ELR (cell line): ENCODE measurements around the gene WDFY4.
"Not testable (repeated sequence)": the region's sequence is repeated elsewhere in the genome, so short reads cannot be mapped to it uniquely, and the experiment has no call there.

Source experiments
- DNase-seq: peaks from one replicate; pipeline ENCODE4 v3.0.0-alpha.2; 2015; ENCODE audit warnings: low read depth

Gene WDFY4

GRCh38 chr10:48684792-48685623, at the start of gene WDFY4:
TSS of gene WDFY4 (plus strand) at chr10:48684873. CDS start at chr10:48709733, 24,860 bp downstream.
- DNase-seq, result no peak

GRCh38 chr10:48634984-48635557, 49.6 kb upstream of the WDFY4 start:
- no peak for DNase-seq

- DNase-seq, result no peak
Observed at GRCh38 chr10:48636231-48636630, 48.4 kb upstream of the WDFY4 start.

GRCh38 chr10:48636901-48637300, 47.8 kb upstream of the WDFY4 start:
- no peak for DNase-seq

GRCh38 chr10:48638158-48638557, 46.5 kb upstream of the WDFY4 start:
- DNase-seq, result no peak

GRCh38 chr10:48638739-48639527, 45.7 kb upstream of the WDFY4 start:
- DNase-seq, result no peak

- no peak for DNase-seq
Observed at GRCh38 chr10:48639632-48640031, 45.0 kb upstream of the WDFY4 start.

GRCh38 chr10:48640326-48640725, 44.3 kb upstream of the WDFY4 start:
- DNase-seq, result no peak

GRCh38 chr10:48641099-48641690, 43.5 kb upstream of the WDFY4 start:
- not testable (repeated sequence) for DNase-seq

GRCh38 chr10:48645600-48645999, 39.1 kb upstream of the WDFY4 start:
- no peak for DNase-seq

- DNase-seq, result not testable (repeated sequence)
Observed at GRCh38 chr10:48647073-48647472, 37.6 kb upstream of the WDFY4 start.

GRCh38 chr10:48648172-48648942, 36.3 kb upstream of the WDFY4 start:
- no peak for DNase-seq

GRCh38 chr10:48649349-48649944, 35.2 kb upstream of the WDFY4 start:
- DNase-seq, result peak; percentile 11

GRCh38 chr10:48651293-48651692, 33.4 kb upstream of the WDFY4 start:
- DNase-seq, result no peak

GRCh38 chr10:48651839-48652238, 32.8 kb upstream of the WDFY4 start:
- no peak for DNase-seq

- DNase-seq, result no peak
Observed at GRCh38 chr10:48652344-48652743, 32.3 kb upstream of the WDFY4 start.

- DNase-seq, result no peak
Observed at GRCh38 chr10:48653347-48653746, 31.3 kb upstream of the WDFY4 start.

GRCh38 chr10:48653944-48654698, 30.6 kb upstream of the WDFY4 start:
- no peak for DNase-seq

GRCh38 chr10:48655411-48656240, 29.0 kb upstream of the WDFY4 start:
- peak; percentile 79 for DNase-seq
